NCI-H1436 treated with DMSO at 0.1 percent for 48 hours (cell line): ENCODE results near the gene CLRN3.

ENCODE experiments used
- DNase-seq: peaks from one replicate; lab custom pipeline; 2025; lab: John Stamatoyannopoulos, UW

The CLRN3 gene

DNA sequence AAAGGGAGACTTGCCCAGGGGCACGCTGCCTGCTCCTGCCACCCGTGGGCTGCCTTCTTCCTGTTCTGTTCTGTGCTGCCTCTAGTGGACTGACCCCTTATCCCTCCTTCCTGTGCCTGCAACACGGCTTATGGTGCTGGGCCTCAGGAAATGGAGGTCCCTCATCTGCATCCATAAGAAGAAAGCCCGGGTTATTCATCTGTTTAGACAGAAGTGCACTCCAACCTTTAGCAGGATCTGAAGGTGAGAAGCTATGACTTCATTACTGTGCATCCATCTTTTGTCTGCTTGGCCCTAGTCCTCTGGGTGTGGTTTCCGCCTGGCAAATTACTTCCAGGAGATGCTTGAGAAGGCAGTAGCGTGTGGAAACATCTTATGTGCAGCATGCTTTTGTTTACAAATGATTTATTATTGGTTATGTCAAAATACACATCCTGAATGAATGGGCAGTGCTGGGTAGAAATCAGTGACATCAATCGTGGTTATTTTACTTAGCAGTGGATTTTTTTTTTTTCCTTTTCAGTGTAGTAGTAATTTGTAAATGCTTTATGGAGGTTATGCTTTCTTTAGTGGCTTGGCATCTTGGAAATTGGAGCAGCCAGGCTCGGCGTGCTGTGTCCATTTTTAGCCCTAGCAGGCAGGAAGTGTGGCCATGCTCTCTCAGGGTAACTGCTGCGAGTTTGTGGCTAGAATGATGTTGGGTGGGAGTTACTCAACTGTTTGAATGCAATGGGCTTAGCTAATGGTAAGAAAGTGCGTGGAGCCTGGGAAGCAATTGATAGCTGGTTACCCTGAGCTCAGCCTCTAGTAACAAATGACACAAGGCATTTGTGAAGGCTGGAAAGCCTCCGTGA lies 26.9 kb upstream of the CLRN3 start:
- DNase-seq, result no peak

DNA sequence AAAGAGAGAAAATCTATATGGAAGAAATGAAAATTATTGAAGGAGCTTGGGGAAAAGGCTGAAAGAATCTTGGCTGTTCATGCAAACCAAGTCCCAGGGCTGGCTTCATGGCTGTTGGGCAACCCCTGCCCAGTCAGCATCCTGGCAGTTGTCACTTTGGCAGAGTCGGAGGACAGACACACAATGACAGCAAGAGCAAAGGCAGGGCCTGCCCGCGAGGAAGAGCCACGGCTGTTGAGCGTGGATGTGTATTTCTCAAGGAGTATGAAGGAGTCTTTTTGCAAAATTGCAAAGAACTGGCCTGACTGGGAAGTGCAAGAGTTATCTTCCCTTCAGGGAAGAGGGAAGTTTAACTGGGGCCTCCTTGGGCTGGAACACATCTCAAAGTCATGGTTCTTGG lies 25.8 kb upstream of the CLRN3 start:
- DNase-seq, result no peak

DNA sequence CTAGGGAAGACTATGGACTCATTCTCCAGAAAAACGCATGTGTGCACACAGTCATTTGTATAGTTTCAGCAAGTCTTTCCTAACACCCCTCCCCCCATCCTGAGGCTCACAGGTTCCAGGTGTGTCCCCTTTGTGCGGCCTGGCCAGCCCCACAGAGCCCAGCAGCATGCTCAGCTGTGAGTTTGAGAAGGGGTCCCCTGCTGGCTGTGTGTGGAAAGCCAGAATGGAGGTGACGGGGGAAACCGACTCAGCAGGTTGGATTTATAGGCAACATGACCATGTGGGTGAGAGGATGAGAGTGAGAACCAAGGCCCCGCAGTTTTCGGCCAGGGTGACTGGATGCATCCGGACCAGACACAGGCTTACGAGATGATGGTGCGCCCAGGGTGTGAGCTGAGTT lies 24.1 kb upstream of the CLRN3 start:
- DNase-seq, result no peak

DNA sequence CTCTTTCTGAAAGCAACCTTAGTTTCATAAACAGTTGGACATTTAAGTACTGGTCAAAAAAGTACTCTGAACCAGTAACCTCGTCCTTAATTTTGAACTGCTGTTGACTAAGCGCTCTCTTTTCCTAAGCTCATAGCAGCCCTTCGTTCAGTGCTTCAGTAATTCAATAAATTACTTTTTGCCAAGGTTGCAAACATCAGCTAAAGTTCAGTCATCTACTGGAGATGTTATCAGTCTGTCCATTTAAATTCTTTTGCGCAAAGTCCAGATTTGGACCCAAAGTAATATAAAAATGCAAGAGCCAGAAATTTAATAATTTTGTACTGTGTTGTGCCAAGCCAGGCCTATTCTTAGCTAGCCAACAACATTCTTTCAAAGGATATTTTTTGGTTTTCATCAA lies 22.6 kb upstream of the CLRN3 start:
- no peak for DNase-seq

DNA sequence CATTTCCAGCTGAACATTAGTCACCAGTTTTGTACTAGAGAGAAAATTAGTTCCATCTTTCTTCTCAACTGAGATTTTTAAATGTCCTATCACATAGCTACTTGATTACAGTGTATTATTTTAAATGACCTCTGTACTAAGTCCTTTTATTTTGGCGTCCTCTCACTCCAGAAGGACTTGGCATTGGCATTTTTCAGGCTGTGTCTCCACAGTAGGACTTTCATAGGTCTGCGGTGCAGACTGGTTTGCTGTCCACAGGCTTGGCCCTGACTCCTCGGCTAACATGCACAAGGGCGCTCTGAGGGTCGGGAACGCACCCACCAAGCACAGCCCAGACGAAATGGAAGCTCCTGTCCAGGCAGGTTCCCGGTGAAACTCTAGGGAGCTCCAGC lies 20.6 kb upstream of the CLRN3 start:
- DNase-seq, result no peak

DNA sequence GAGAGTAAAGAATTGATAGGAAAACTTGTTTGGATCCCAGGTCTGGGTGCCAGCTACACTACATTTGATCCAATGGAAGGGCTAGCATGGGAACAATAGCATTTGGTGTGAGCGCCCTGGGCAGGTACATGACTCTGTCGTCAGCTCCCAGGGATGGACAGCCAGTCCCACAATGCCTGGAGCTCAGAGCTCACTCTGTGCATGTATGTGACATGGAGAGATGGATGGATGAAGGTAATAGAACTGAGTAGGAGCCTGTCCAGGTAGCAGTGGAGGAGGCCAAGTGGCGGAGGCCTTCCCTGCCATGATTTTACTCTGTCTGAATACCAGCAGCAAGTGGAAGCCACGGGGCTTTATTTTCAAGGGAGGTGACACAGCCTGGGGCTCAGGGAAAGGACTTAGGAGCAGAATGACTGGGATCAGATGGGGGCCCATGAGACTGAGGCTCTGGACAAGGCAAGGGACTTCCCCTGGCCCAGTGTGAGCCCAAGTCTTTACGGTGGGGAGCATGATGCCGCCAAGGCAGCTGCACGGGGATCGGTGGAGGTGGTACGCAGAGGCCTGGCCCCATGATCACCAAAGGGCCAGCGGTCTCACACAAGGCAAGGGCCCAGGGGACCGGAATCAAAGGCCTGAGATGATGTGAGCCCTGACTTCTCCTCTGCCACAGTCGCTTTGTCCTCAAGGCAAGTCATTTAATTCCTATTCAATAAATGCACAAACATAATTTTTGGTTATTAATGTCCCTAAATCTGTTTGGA lies 20.0 kb upstream of the CLRN3 start:
- DNase-seq, result no peak

DNA sequence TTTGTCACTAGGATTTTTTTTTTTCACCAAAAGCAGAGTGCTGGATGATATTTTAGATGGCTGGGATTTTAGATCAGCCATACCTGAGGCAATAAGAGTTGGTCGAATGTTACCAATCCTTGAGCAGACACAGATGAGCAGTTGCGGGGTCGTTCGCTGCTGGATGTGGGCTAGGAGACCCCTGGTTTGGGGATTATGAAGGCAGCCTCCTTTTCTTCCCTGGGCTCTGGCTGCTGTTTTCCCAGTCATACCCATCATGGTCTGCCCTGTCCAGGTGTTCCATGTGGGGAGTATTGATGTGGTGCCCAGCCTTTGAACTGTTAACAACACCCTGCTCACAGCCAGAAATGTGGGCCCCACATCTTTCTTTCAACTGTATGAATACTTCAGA lies 19.1 kb upstream of the CLRN3 start:
- no peak for DNase-seq

DNA sequence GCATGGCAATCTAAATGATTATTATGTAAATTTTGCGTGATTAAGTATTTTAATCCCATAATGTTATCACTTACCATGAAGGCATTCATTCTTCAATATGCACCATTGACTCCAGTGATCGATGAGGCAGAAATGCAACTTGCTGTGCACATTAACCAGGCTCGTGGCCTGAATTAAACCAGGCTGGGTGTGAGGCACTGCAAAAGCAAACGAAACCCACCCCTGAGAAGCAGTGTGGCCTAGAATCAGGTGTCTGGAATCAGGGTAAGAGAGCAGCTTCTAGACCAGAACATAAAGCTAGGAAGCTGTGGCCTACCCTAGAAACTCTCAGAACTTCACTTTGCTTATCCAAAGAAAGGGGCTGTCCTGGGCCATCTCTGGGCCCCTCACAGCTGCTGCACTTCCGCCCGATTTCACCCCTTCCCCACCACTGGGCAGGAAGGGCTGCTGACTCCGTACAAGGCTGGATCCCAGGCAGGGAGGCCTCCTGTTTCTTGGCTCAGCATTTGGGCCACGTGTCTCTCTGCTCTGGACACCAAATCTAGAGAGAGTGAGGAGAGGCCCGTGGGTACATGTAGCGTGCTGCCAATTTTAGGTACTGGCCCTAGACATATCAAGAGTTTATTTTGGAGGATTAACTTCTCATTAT lies 18.6 kb upstream of the CLRN3 start:
- no peak for DNase-seq

DNA sequence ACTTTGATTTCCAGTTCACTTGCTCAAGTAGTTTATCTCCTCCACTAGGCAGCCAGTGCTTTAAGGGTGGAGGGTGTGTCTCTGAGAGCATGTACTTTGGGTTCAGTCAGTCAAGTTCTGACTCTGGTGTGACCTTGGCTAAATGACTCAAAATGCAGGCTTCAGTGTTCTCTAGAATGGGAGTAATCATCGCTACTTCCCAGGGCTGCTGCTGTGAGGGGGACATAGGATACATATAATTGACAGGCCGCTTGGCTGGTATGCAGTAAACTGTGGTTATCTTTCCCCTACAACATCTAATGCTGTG lies 17.7 kb upstream of the CLRN3 start:
- DNase-seq, result no peak

DNA sequence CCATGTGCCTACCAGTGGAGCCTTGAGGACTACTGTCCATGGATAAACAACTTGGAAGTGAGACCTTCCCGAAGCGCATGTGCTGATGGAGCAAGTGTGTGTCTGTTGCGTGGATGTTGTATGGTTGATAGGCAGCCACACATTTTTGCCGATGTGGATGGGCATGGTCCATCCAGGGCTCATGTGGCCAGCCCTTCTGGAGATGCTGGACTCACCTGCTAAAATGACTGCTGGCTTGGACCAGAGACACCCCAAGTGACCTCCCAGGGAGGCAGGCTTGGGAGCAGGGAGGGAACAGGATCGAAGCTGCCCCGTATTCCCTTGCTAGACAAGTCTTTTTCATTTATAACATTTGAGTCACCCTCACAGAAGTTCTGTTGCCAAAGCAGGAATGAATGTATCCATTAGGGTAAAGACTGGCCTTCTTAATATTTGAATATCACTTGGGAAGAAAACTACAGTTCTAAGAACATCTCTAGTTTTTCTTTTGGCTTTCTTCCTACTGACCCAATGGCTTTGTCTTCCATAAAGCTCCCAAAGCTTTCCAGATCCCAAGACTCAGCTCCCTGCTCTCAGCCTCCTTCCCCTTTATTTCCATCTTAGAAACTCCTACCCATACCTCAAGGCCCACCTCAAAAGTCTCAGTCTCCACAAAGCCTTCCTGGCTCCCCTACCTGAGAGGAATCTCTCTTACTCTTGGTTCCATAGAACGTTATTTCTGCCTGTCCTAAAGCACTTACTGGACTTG lies 17.1 kb upstream of the CLRN3 start:
- no peak for DNase-seq

DNA sequence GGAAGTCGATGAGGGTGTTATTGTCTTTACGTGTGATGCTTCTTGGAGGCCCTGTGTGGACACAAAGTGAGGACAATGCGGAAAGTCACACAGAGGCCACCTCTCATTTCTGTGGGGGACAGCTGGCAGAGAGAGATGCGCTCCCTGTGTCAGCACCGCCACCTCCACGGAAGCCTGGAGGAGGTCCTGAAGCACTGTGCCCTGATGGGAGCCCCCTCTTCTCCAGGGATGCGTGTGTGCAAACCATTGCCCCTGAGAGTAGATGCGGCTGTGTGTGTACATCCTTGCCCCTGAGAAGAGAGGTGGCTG lies 16.2 kb upstream of the CLRN3 start:
- no peak for DNase-seq

DNA sequence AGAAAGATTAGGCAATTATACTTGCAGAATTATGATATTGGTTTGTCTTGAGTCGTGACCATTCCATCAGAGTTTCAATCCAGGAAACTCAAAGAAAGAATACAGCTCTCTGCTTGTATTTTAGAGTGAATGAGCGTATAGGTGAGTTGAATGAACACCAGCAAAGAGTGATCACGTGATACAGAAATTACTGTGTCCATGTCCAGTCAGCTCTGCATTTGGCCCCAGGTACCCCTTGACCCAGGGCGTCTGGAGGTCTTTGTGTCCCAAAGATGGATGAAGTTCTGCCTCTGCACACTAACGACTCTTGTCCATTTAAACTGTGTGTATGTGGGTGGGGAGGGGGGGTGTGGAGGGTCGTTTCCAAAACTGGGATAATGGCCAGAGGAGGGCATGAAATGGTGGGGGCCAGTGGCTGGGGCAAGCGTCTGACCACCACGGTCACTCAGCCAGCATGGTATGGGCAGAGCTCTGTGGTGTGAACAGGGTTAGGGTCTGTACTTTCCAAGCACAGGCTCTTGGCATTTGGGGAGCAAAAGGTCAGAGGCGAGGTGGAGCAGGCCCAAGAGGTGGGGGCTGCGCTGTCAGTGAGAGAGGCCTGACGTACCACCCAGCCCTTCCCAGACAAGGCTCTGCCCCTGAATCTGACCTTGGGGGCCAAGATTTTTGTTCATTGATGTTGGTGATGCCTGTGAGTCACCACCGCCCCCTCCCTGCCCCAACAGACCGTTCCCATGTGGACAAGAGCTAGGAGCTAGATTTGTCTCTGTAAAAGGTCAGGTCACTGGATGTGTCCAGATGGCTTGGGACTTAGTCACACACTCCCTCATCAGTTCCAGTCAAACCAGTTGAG lies 15.6 kb upstream of the CLRN3 start:
- no peak for DNase-seq

DNA sequence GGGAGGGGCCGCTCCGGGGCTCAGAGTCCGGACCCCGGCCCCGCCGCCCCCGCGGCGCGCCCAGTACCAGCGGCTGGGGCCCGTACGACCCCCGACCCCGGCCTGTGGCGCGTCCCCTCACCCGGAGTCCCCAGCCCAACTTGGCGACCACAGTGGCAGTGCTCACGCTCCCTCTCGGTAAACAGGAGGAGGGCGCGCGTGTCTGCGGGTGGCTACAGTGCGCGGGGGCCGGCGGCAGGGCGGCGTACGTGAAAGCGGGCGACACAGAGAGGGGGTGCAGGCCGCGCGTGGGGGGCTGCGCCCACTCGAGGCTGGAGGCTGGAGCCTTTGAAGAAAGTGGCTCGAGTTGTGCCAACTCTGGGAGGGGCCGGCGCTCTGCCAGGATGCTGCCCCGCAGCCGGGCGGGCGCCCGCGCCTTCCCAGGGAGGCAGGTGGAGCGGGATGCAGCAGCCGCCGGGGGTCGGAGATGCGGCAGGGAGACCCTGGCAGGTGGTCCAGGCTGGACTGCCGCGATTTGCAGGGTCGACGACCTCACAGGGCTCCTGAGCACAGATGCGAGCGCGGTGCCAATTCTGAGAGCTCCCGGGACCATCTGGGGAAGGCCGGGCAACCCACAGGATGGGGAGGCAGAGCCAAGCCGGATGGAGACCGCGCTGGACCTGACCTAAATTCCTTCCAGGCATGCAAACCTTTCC lies 14.8 kb upstream of the CLRN3 start:
- DNase-seq, result no peak

DNA sequence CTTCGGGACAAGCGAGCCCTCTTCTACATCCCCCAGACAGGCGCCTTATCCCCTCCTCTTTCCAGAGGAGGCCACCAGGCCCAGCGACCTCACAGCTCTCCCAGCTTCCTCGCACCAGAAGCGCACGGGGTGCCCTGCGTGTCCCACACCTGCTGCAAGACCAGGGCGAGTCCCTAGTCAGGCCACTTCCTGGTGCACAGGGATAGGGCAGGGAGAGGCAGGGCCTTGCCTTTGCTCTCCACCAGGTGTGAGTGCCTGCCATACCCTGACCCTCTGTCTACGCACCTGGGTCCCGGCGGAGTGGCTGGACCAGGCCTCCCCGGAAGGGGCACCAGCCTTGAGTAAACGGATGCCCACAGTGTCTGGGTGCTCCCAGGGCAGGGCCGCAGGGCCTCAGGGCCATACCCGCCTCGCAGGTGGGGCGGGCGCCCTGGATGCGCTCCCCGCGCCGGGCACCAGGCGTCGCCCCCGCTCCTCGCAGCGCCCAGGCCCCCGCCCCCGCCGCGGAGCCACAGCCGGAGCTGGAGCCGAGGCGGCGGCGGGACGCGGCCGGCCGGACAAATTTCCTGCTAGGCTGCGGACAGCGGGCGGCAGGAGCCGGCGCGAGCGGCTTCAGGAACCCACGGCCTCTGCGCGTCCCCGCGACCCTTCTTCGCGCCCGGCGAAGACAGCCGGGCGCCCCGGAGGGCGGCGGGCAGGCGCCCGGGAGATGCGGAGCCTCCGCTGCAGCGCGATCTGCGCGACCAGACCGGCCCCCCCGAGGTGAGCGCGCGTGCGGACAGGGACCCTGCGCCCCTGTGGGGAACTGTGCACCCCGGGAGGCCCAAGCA lies 14.0 kb upstream of the CLRN3 start, which contains the start of gene PTPRE:
Gene PTPRE, plus strand, starts transcription at position 556 of the 830 bp plus-strand sequence. CDS start 133,779 bp downstream, outside the sequence.
- DNase-seq, result no peak

DNA sequence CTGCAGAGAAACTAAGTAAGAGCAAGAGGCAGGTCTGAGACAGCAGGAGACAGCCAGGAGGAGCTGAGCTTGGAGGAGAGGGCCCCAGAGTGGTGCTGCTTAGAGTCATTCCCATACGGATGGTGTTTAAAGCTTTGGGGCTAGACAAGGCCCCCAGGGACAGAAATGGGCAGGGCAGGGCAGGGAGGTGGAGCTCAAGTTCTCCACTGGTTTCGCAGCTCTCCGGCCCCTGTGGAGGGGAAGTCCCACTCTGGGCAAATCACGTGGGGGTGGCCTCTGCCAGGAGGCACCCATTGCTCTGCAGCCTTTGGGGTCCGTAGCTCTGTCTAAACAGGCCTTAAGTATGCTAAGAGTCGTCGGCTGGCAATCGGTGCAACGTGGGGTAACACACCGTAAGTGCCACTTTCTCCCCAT lies 13.1 kb upstream of the CLRN3 start:
- DNase-seq, result no peak

DNA sequence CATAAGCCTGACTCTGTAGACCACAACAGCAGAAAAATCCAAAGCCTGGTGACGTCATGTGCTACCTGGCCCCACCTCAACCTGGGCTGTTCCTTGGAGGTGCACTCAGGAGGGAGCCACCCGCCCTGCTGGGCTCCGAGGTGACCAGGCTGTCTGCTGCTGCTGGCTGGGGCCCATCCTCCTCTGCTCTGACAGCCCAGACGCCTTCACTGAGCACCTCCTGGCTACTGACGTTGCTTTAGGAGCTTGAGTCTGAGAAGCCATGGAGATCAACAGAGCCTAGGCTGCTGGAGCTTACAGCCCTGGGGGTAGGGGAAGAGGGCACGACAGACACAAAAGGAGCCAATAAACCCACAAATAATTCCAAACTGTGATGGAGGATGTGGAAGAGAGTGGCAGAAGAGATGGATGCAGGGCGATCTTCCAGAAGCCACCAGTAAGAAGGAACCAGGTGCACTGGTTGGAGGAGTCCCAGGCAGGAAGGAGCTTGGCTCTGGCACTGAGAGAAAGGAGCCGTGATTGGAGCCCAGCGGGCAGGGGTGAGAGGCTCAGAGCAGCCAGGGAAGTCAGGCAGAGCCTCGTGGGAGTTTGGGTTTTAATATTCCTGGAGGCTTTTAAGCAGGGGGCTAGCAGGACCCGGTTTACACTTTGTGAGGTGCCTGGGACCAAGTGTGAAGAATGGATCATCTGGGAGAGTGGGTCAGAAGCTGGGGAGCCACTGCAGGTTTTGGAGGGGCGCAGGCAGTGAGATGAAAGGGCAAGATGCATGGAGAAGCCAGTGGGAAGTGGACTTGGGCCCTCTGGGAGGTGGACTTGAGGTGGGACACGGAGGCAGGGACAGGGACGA lies 12.5 kb upstream of the CLRN3 start:
- DNase-seq, result no peak

DNA sequence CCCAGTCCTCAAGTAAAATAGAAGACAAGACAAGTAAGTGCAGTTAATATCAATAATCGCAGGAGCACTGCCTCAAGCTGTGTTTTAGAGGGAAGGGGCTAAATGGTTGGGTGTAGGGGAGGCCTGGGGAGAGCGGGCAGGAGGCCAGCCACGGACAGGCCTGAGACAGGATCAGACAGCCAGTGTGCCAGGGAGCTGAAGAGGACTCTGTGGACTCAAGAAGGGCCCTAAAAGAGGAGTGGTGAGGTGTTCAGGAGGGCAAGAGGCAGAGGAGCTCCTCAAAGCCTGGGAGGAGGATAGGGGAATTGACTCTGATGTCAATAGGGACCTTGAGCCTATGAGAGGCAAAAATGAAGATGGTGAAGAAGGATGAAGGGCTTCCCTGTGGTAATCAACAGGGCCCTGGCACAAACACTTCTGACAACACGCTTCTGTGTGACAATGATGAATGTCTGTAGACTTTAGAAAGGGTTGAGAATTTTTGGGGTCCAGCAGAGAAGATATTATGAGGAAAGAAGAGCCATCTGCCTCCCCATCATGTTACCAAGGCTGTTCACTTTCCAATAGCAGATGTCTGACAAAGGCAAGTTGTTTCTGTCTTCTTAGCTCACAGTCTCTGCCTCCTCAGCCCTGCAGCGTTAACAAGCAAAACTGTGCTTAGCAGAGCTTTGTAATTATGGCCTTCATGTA lies 11.7 kb upstream of the CLRN3 start:
- no peak for DNase-seq

DNA sequence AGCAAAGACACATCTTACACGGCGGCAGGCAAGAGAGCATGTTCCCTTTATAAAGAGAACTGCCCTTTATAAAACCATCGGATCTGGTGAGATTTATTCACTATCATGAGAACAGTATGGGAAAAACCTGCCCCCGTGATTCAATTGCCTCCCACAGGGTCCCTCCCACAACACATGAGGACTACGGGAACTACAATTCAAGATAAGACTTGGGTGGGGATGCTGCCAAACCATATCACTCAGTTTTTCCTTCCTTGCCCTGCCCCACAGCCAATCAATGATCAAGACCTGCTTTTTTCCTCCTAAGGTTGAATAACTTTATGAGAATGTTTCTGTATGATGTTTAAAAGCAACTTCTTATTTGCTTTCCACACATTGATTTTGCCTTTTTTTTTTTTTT lies 11.0 kb upstream of the CLRN3 start:
- DNase-seq, result no peak
